Keratinocyte (primary cell): ENCODE results near the gene NFIL3. TPM values are rescaled to one million over a fixed set of nuclear protein-coding genes. Genes with fewer than 3 reads are reported as not detected.
"Not testable (repeated sequence)": the region's sequence is repeated elsewhere in the genome, so short reads cannot be mapped to it uniquely, and the experiment has no call there.

ENCODE experiments used
- DNase-seq: peaks from one replicate; pipeline ENCODE4 v3.0.0-alpha.2; 2011; ENCODE audit warnings: low read depth, missing footprints, low spot score
- FAIRE-seq: peaks from 2 replicates; lab custom pipeline; 2011; peaks lifted over from hg19 to GRCh38; lab: Jason Lieb, UNC
- H2AFZ ChIP-seq: 2 replicates; pipeline ENCODE4 v1.6.0; 2012; ENCODE audit warnings: low read length, control low read depth, inconsistent platforms; ENCODE audit not compliant: control insufficient read depth
- H3K27ac ChIP-seq: 2 replicates; pipeline ENCODE4 v1.5.1; 2011; ENCODE audit warnings: low read length; ENCODE audit not compliant: control insufficient read depth, insufficient read depth
- H3K27me3 ChIP-seq: 3 replicates; pipeline ENCODE4 v1.6.0; 2011; ENCODE audit warnings: low read length; ENCODE audit not compliant: control insufficient read depth, insufficient read depth; ENCODE audit errors: extremely low read depth
- H3K36me3 ChIP-seq, 2 experiments: 2 replicates in 1 of 2; 3 replicates in 1 of 2; pipeline ENCODE4 v1.5.1; 2011; ENCODE audit warnings: low read length in 2 of 2, mild to moderate bottlenecking in 1 of 2; ENCODE audit not compliant: control insufficient read depth in 2 of 2, insufficient read depth in 2 of 2; ENCODE audit errors: extremely low read depth in 1 of 2
- H3K4me1 ChIP-seq: 3 replicates; pipeline ENCODE4 v1.5.1; 2011; ENCODE audit warnings: low read length; ENCODE audit not compliant: control insufficient read depth, insufficient read depth; ENCODE audit errors: extremely low read depth
- H3K4me2 ChIP-seq: 3 replicates; pipeline ENCODE4 v1.6.0; 2011; ENCODE audit warnings: low read depth, low read length; ENCODE audit not compliant: control insufficient read depth, insufficient read depth; ENCODE audit errors: extremely low read depth
- H3K4me3 ChIP-seq, 3 experiments: fragments of 200-600 bp in 1 of 3; sonication (generic) in 1 of 3; 2 replicates in 2 of 3; 3 replicates in 1 of 3; pipeline ENCODE4 v1.5.1; 2011 to 2016; ENCODE audit warnings: low read length in 3 of 3, mild to moderate bottlenecking in 3 of 3, control low read depth in 2 of 3, inconsistent platforms in 1 of 3, low read depth in 1 of 3, mixed read lengths in 1 of 3, mixed run types in 1 of 3, moderate library complexity in 1 of 3; ENCODE audit not compliant: control insufficient read depth in 2 of 3, insufficient read depth in 2 of 3; ENCODE audit errors: extremely low read depth in 1 of 3
- H3K79me2 ChIP-seq: 2 replicates; pipeline ENCODE4 v1.6.0; 2012; ENCODE audit warnings: low read length; ENCODE audit not compliant: control insufficient read depth, insufficient read depth
- H3K9ac ChIP-seq: 3 replicates; pipeline ENCODE4 v1.6.0; 2011; ENCODE audit warnings: low read length; ENCODE audit not compliant: control insufficient read depth, insufficient read depth; ENCODE audit errors: extremely low read depth
- H3K9me1 ChIP-seq: 3 replicates; pipeline ENCODE4 v1.6.0; 2011; ENCODE audit warnings: low read length; ENCODE audit not compliant: control insufficient read depth, insufficient read depth; ENCODE audit errors: extremely low read depth
- H3K9me3 ChIP-seq: 2 replicates; pipeline ENCODE4 v1.5.1; 2012; ENCODE audit warnings: low read depth, low read length; ENCODE audit not compliant: control insufficient read depth
- H4K20me1 ChIP-seq: 3 replicates; pipeline ENCODE4 v1.6.0; 2011; ENCODE audit warnings: low read length; ENCODE audit not compliant: control insufficient read depth, insufficient read depth; ENCODE audit errors: extremely low read depth
- CTCF ChIP-seq, 3 experiments: IDR thresholded peaks in 1 of 3; conservative IDR thresholded peaks in 1 of 3; optimal IDR thresholded peaks in 1 of 3; 2 replicates in 2 of 3; 3 replicates in 1 of 3; pipeline versions ENCODE3 to v1.5.1; 2011; ENCODE audit warnings: low read length in 3 of 3, mild to moderate bottlenecking in 3 of 3, moderate library complexity in 2 of 3, control low read depth in 1 of 3, inconsistent platforms in 1 of 3; ENCODE audit not compliant: insufficient read depth in 2 of 3; ENCODE audit errors: extremely low read depth in 1 of 3
- EZH2 ChIP-seq: IDR thresholded peaks from one replicate; pipeline ENCODE4 v1.6.1; 2012; ENCODE audit warnings: inconsistent platforms, mild to moderate bottlenecking, low read length, moderate library complexity
- dilution Hi-C: fragments of 300-500 bp; cut with MboI; formaldehyde crosslinking; loops from one replicate; pipeline ENCODE4 v1.7.0; 2020; ENCODE audit warnings: low sequenced_read_pairs; ENCODE audit not compliant: extremely low pct_ligation_motif_present
- polyA plus RNA-seq, 5 experiments: library from polyadenylated mRNA; depleted of rRNA in 3 of 5; stranded (reverse) in 3 of 5; stranded (forward) in 1 of 5; unstranded in 1 of 5; fragments of >200 nt; gene quantifications; 1 replicate in 1 of 5; 2 replicates in 3 of 5; 3 replicates in 1 of 5; pipeline versions ENCODE4 v1.2.1 to v1.2.3, GENCODE V29; 2011 to 2012; ENCODE audit warnings: missing spikeins in 2 of 5, low read depth in 1 of 5, low replicate concordance in 1 of 5

The NFIL3 gene
- polyA plus RNA-seq, 1 donor (not counting 4 experiments of a cell fraction or from before 2014, with no cell fraction given): 9.3 TPM

GRCh38 chr9:91391412-91391811 is 32.2 kb downstream of the NFIL3 start:
- no peak overlapping the region for H3K9ac ChIP-seq
- dilution Hi-C loops: no loop called here
- DNase-seq (no peak), FAIRE-seq (no peak)
- no peaks in the 10 kb centered on the region for H4K20me1 ChIP-seq
- H3K9me1 ChIP-seq: no peaks in the 10 kb centered on the region
- H3K36me3 ChIP-seq: no peaks in the 10 kb centered on the region
- no peaks in the 10 kb centered on the region for H3K27me3 ChIP-seq
- no peak overlapping the region for H3K27ac ChIP-seq
- no peak for TF ChIP-seq EZH2
- no peak for TF ChIP-seq CTCF (optimal IDR thresholded peaks at IDR 0.05 in 1 of 3, IDR thresholded peaks at IDR 0.05 in 1 of 3, conservative IDR thresholded peaks at IDR 0.05 in 1 of 3; ENCODE audit: extremely low read depth in 1 of 3, insufficient read depth in 2 of 3, low read length in 3 of 3)
- H2AFZ ChIP-seq: no peak overlapping the region
- H3K4me1 ChIP-seq: peaks cover 17% of the 10 kb centered on the region
- no peaks in the 10 kb centered on the region for H3K9me3 ChIP-seq
- no peaks in the 10 kb centered on the region for H3K79me2 ChIP-seq
- H3K4me2 ChIP-seq: no peak overlapping the region
- no peak overlapping the region for H3K4me3 ChIP-seq

GRCh38 chr9:91389686-91390085 is 33.9 kb downstream of the NFIL3 start:
- DNase-seq, H3K9me1 ChIP-seq, H3K79me2 ChIP-seq, H3K27ac ChIP-seq, H2AFZ ChIP-seq, H4K20me1 ChIP-seq, FAIRE-seq, H3K36me3 ChIP-seq, H3K9me3 ChIP-seq, H3K27me3 ChIP-seq, H3K4me2 ChIP-seq, H3K4me3 ChIP-seq, H3K9ac ChIP-seq, H3K4me1 ChIP-seq, dilution Hi-C loops: not testable (repeated sequence)

- no peak for FAIRE-seq
- no peaks in the 10 kb centered on the region for H3K9me1 ChIP-seq
These were observed 36.9 kb downstream of the NFIL3 start for GRCh38 chr9:91386765-91387164.

More at GRCh38 chr9:91386765-91387164, 36.9 kb downstream of the NFIL3 start:
- no peak overlapping the region for H3K4me2 ChIP-seq
- peaks cover 9% of the 10 kb centered on the region for H3K4me1 ChIP-seq
- H3K9ac ChIP-seq: no peak overlapping the region
- H4K20me1 ChIP-seq: no peaks in the 10 kb centered on the region
- no peaks in the 10 kb centered on the region for H3K27me3 ChIP-seq
- dilution Hi-C loops: no loop called here
- no peak overlapping the region for H3K4me3 ChIP-seq
- H3K27ac ChIP-seq: no peak overlapping the region
- H3K9me3 ChIP-seq: no peaks in the 10 kb centered on the region
- no peaks in the 10 kb centered on the region for H3K36me3 ChIP-seq
- no peaks in the 10 kb centered on the region for H3K79me2 ChIP-seq
- TF ChIP-seq CTCF (optimal IDR thresholded peaks at IDR 0.05 in 1 of 3, IDR thresholded peaks at IDR 0.05 in 1 of 3, conservative IDR thresholded peaks at IDR 0.05 in 1 of 3; ENCODE audit: extremely low read depth in 1 of 3, insufficient read depth in 2 of 3, low read length in 3 of 3) (no peak), EZH2 (no peak)
- no peak overlapping the region for H2AFZ ChIP-seq
- no peak for DNase-seq
